Measurements from ENCODE around the gene DTX3.

DNA sequence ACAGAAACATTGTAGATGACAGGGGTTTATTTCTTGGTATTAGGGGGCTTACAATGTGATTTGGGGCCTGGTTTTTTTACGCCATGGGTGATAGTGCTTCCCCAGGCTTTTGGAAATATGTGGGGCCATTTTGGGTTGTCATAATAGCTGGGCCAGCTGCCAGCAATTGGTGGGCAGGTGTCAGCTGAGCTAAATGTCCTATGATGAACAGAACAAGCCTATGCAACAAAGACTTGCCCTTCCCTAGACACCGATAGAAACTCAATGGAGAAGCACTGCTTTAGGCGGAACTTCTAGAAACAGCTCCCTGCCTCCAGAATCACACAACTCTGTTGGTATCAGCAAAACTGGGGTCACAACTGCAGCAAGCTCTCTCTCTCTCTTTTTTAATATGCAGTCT is 33.5 kb downstream of the DTX3 start:
- TF ChIP-seq, protein P1, sequence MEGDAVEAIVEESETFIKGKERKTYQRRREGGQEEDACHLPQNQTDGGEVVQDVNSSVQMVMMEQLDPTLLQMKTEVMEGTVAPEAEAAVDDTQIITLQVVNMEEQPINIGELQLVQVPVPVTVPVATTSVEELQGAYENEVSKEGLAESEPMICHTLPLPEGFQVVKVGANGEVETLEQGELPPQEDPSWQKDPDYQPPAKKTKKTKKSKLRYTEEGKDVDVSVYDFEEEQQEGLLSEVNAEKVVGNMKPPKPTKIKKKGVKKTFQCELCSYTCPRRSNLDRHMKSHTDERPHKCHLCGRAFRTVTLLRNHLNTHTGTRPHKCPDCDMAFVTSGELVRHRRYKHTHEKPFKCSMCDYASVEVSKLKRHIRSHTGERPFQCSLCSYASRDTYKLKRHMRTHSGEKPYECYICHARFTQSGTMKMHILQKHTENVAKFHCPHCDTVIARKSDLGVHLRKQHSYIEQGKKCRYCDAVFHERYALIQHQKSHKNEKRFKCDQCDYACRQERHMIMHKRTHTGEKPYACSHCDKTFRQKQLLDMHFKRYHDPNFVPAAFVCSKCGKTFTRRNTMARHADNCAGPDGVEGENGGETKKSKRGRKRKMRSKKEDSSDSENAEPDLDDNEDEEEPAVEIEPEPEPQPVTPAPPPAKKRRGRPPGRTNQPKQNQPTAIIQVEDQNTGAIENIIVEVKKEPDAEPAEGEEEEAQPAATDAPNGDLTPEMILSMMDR (IDR thresholded peaks at IDR 0.05): no peak
- TF ChIP-seq POLR2A (IDR thresholded peaks at IDR 0.05): no peak
- no peak for TF ChIP-seq POLR2AphosphoS5 (IDR thresholded peaks at IDR 0.05)
- no peak for TF ChIP-seq EP300 (IDR thresholded peaks at IDR 0.05)

Data from sigmoid colon (tissue), 4 donors.